Calu3 (cell line): Measurements from ENCODE around the gene IKZF1. TPM values are rescaled to one million over a fixed set of nuclear protein-coding genes. Genes with fewer than 3 reads are reported as not detected.

ENCODE experiments used
- BruUV-seq: library from RNA; stranded (reverse); fragments of 400-500 nt; replicated peaks from 2 replicates; lab custom pipeline; 2021; lab: Mats Ljungman, UMichigan
- CTCF ChIA-PET: fragments of 300-600 bp; sonication (Branson Sonifier 250); formaldehyde crosslinking; loops from one replicate; lab custom pipeline; 2022; ENCODE audit warnings: antibody characterized with exemption; lab: Charles Lee
- DNase-seq: peaks from one replicate; pipeline ENCODE4 v3.0.0; 2022
- H3K27ac Mint-ChIP-seq: one replicate; pipeline ENCODE4 v1.8.0; 2022; ENCODE audit warnings: mixed read lengths; ENCODE audit not compliant: unreplicated experiment
- H3K27me3 Mint-ChIP-seq: one replicate; pipeline ENCODE4 v1.8.0; 2022; ENCODE audit warnings: mixed read lengths; ENCODE audit not compliant: unreplicated experiment
- H3K36me3 Mint-ChIP-seq: one replicate; pipeline ENCODE4 v1.8.0; 2022; ENCODE audit warnings: mild to moderate bottlenecking, moderate library complexity, mixed read lengths; ENCODE audit not compliant: insufficient read depth, unreplicated experiment
- H3K4me1 Mint-ChIP-seq: one replicate; pipeline ENCODE4 v1.8.0; 2022; ENCODE audit warnings: mild to moderate bottlenecking, low read depth, mixed read lengths; ENCODE audit not compliant: unreplicated experiment
- H3K4me3 Mint-ChIP-seq: one replicate; pipeline ENCODE4 v1.8.0; 2022; ENCODE audit warnings: mild to moderate bottlenecking, low read depth, moderate library complexity, mixed read lengths; ENCODE audit not compliant: unreplicated experiment
- H3K9me3 Mint-ChIP-seq: one replicate; pipeline ENCODE4 v1.8.0; 2022; ENCODE audit warnings: low read depth, mixed read lengths; ENCODE audit not compliant: unreplicated experiment
- intact Hi-C: fragments of 100-400 bp; cut with micrococcal nuclease; formaldehyde crosslinking; loops from one replicate; pipeline ENCODE4 v1.10.0; 2022; ENCODE audit not compliant: unreplicated experiment
- total RNA-seq: library from RNA; stranded (reverse); gene quantifications from 2 replicates; pipeline ENCODE4 v1.2.3, GENCODE V29; 2022
- TF ChIP-seq, protein P1 (sequence below): fragments of 200-600 bp; IDR thresholded peaks from one replicate; pipeline ENCODE4 v1.8.0; 2022; ENCODE audit warnings: antibody characterized with exemption; ENCODE audit not compliant: unreplicated experiment

The IKZF1 gene
- total RNA-seq, 1 experiment from 2014 or later: 0.28 TPM

DNA sequence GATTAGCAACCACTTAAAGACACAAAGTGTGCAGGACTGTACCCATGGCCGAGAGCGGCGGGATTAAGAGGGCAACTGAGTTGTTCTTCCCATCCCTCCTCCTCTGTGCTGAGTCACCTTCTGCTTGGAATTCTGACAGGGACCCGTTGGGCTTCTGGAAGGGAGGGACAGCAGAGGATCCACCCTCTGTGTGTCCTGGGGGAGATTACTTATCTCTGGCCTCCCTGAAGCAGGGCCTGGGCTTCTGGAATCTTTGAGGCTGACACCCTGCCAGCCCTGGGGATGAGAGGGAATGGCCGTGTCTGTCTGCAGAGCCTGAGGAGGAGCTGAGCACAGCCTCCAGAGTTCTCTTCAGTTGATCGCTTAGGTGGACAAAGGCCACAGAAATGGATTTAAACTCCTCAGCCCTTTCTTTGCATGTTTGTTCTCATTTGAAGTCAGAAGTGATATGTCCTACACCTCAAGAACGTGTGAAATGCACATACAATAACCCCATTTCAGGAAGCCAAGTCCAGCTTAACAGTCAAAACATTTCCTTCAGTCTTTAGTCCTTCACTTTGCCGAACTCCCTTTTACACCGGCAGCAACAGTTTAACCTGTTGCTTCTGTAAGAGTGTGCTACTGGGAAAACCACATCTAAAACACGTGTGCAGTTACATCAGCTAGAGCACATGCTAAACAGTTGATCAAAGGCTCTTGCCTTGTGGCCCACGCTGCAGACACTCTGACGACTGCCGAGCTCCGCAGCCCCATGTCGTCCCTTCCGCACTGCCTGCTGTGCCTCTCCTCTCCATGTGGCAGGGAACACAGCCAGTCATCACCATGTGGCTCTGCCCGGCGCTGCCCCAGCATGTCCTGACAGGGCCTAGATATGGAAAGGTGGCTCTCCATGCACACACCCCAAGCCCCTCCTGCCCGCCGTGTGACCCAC lies 55.7 kb downstream of the IKZF1 start:
- peaks cover 99% of the 10 kb centered on the region for H3K27me3 Mint-ChIP-seq
- H3K4me1 Mint-ChIP-seq: no peaks in the 10 kb centered on the region

DNA sequence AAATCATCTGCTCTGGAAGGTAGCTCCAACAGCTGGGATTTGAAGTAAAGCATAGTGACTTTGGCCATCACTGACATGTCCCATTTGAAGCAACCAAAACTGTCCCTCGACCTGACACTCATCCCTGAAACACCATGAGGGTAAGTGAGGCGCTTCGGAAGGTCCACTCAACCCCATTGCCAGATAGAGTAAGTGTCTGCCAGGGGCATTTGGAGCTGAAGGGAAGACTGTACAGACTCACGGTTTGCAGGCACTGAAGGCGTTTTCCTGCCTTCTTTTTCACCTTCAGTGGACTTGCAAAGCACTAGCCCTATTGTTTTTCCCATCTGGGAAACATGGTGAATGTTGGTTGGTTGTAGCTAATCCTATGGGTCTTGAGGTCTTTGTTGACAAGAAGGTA lies 57.6 kb downstream of the IKZF1 start:
- CTCF ChIA-PET: no interaction called here
- Mint-ChIP-seq H3K27ac (no peak overlapping the region), H3K4me3 (no peak overlapping the region), H3K36me3 (no peaks in the 10 kb centered on the region), H3K9me3 (no peaks in the 10 kb centered on the region), H3K27me3 (peaks cover 99% of the 10 kb centered on the region), H3K4me1 (no peaks in the 10 kb centered on the region)
- BruUV-seq: no TSS peak
- TF ChIP-seq, protein P1, sequence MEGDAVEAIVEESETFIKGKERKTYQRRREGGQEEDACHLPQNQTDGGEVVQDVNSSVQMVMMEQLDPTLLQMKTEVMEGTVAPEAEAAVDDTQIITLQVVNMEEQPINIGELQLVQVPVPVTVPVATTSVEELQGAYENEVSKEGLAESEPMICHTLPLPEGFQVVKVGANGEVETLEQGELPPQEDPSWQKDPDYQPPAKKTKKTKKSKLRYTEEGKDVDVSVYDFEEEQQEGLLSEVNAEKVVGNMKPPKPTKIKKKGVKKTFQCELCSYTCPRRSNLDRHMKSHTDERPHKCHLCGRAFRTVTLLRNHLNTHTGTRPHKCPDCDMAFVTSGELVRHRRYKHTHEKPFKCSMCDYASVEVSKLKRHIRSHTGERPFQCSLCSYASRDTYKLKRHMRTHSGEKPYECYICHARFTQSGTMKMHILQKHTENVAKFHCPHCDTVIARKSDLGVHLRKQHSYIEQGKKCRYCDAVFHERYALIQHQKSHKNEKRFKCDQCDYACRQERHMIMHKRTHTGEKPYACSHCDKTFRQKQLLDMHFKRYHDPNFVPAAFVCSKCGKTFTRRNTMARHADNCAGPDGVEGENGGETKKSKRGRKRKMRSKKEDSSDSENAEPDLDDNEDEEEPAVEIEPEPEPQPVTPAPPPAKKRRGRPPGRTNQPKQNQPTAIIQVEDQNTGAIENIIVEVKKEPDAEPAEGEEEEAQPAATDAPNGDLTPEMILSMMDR: no peak
- intact Hi-C loops: no loop called here
- no peak for DNase-seq

More for the DNA sequence above, 55.7 kb downstream of the IKZF1 start:
- TF ChIP-seq, protein P1: no peak
- Mint-ChIP-seq H3K9me3 (no peaks in the 10 kb centered on the region), H3K27ac (no peak overlapping the region), H3K36me3 (no peaks in the 10 kb centered on the region), H3K4me3 (no peak overlapping the region)
- intact Hi-C loops: no loop called here
- CTCF ChIA-PET: no interaction called here
- no peak for DNase-seq
- no TSS peak for BruUV-seq

DNA sequence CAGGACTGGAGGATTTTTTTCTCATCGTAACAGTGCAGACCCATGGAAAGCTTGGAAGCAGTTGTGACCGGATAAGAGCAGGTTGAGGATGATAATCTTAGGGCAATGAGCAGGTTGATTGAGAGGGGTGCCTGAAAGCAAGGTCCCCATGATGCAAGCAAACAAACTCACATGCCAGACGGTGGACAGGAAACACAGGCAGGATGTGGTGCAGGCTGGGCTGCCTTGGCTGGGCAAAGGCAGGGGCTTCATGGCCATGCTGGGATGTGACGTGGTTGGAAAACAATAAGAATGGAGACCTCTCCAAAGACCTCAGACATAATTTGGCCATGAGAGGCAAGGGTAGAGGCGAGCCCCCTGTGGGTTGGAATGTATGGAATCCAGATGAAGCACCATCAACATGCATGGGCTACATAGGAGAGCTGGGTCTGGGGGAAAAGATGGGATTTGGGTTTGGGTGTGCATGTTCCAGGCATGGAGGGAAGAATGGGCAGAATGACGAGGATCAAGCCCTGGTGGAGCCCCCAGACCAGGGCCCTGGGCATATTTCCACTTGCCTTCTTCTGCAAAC lies 58.3 kb downstream of the IKZF1 start:
- intact Hi-C loops: no loop called here
- Mint-ChIP-seq H3K9me3 (no peaks in the 10 kb centered on the region), H3K36me3 (no peaks in the 10 kb centered on the region), H3K27me3 (peaks cover 99% of the 10 kb centered on the region), H3K4me3 (no peak overlapping the region), H3K27ac (no peak overlapping the region), H3K4me1 (no peaks in the 10 kb centered on the region)
- TF ChIP-seq, protein P1: no peak
- no TSS peak for BruUV-seq
- no peak for DNase-seq
- CTCF ChIA-PET: no interaction called here

DNA sequence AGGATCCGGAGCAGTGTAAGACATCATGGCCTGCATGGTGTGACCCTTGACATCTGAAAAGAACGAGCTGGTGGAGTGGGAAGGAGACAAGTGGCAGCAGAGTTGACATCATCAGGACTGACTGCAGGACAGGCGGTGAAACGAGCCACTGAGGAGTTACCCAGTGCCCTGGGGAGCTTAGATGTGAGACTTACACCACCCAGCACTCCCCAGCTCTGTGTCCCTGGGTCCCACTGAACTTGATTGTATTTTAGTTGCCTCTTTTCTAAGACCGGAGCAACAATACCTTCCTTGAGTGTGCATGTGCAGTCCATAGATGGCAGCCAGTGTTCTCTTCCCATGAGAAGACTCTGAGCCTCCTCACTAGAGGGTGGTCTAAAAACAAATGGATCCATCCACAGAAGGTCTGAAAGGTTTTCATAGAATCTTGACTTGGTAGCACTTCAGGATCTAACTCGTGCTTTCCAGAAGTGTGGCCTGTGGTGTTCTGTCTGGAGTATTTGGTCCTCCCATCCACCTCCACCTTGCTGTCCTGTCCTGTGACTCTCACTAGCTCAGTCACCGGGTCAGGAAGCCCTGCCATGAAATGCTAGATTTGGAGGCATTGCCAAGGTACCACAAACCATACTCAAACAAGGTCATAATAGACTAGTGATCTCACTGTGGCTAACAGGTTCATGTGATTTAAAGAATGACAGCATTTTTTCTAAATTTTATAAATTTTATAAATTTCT lies 59.0 kb downstream of the IKZF1 start:
- Mint-ChIP-seq H3K4me1 (no peaks in the 10 kb centered on the region), H3K9me3 (no peaks in the 10 kb centered on the region), H3K27ac (no peak overlapping the region), H3K27me3 (peaks cover 99% of the 10 kb centered on the region), H3K4me3 (no peak overlapping the region), H3K36me3 (no peaks in the 10 kb centered on the region)
- CTCF ChIA-PET: no interaction called here
- intact Hi-C loops: no loop called here
- DNase-seq: no peak
- no TSS peak for BruUV-seq
- TF ChIP-seq, protein P1: no peak
